Breast epithelium (tissue), 4 donors: ENCODE results near the gene METTL16. TPM values are rescaled to one million over a fixed set of nuclear protein-coding genes. Genes with fewer than 3 reads are reported as not detected.
A peak's percentile ranks its signal among the peaks of the same experiment; 100 is the strongest.

Source experiments
- DNase-seq, 2 donors: peaks; one replicate each; pipeline ENCODE4 v3.0.0-alpha.2; 2019; ENCODE audit warnings: low spot score in 2 of 2
- H3K27ac ChIP-seq, 2 donors: fragments of 200-600 bp; sonication (generic) in 1 of 2; one replicate each; pipeline ENCODE4 v1.5.1; 2016 to 2019; ENCODE audit warnings: mild to moderate bottlenecking in 1 of 2
- H3K27me3 ChIP-seq, 2 donors: fragments of 200-600 bp; sonication (generic) in 1 of 2; one replicate each; pipeline versions ENCODE4 v1.5.1 to v1.6.0; 2017 to 2019; ENCODE audit warnings: control low read depth in 1 of 2, mild to moderate bottlenecking in 1 of 2
- H3K36me3 ChIP-seq: fragments of 200-600 bp; one replicate; pipeline ENCODE4 v1.5.1; 2019
- H3K4me1 ChIP-seq, 2 donors: fragments of 200-600 bp; sonication (generic); one replicate each; pipeline ENCODE4 v1.5.1; 2016 to 2019; ENCODE audit warnings: control low read depth in 1 of 2
- H3K4me3 ChIP-seq, 3 donors: fragments of 200-600 bp; sonication (generic); 1 replicate in 2 of 3; 2 replicates in 1 of 3; pipeline ENCODE4 v1.5.1; 2016 to 2019; ENCODE audit warnings: mild to moderate bottlenecking in 3 of 3, moderate library complexity in 2 of 3
- H3K9me3 ChIP-seq, 2 donors: fragments of 200-600 bp; sonication (generic) in 1 of 2; one replicate each; pipeline ENCODE4 v1.5.1; 2016 to 2019; ENCODE audit warnings: control low read depth in 1 of 2
- CTCF ChIP-seq, 3 donors: fragments of 450-650 bp; IDR thresholded peaks; one replicate each; pipeline ENCODE4 v1.5.1; 2016 to 2017; ENCODE audit warnings: antibody characterized with exemption in 3 of 3, mild to moderate bottlenecking in 3 of 3, moderate library complexity in 3 of 3
- POLR2A ChIP-seq: fragments of 450-650 bp; IDR thresholded peaks from one replicate; pipeline ENCODE4 v1.6.1; 2016; ENCODE audit warnings: antibody characterized with exemption, mild to moderate bottlenecking, moderate library complexity
- POLR2AphosphoS5 ChIP-seq, 3 donors: sonication (generic); formaldehyde crosslinking; IDR thresholded peaks; one replicate each; pipeline ENCODE4 v1.6.1; 2017; ENCODE audit warnings: antibody characterized with exemption in 3 of 3
- intact Hi-C: fragments of 100-400 bp; cut with DNase I; formaldehyde crosslinking; loops from one replicate; pipeline ENCODE4 v1.15.1; 2023; ENCODE audit warnings: low total_unique reads
- total RNA-seq, 3 donors: library from RNA; depleted of rRNA; stranded (reverse); fragments of >200 nt; gene quantifications; one replicate each; pipeline ENCODE4 v1.1.0, GENCODE V29; 2016

Gene METTL16
- total RNA-seq, 3 donors from 2014 or later, result 25.6 to 46.4 (median 26.9) TPM

GRCh38 chr17:2418572-2418971, 93.1 kb downstream of the METTL16 start:
- Histone ChIP-seq H3K27me3 (no peaks in the 10 kb centered on the region), H3K9me3 (no peaks in the 10 kb centered on the region), H3K36me3 (no peaks in the 10 kb centered on the region), H3K4me1 (no peaks in the 10 kb centered on the region), H3K4me3 (no peak overlapping the region), H3K27ac (peak overlapping the region in 1 of 2 donors; percentile 50)
- no peak for TF ChIP-seq CTCF (IDR thresholded peaks at IDR 0.05)
- no peak for TF ChIP-seq POLR2AphosphoS5 (IDR thresholded peaks at IDR 0.05)
- no peak for TF ChIP-seq POLR2A
- DNase-seq, result no peak
- intact Hi-C loops, result loop anchor here (5.0 kb wide), 1 partner anchor 36 kb away; no protein-coding TSS in a partner anchor

- TF ChIP-seq POLR2AphosphoS5 (IDR thresholded peaks at IDR 0.05) (peak; percentile 62 to 73 (median 73)), POLR2A (no peak), CTCF (IDR thresholded peaks at IDR 0.05) (peak; percentile 96 to 98 (median 97))
- Histone ChIP-seq H3K4me3 (no peak overlapping the region), H3K4me1 (no peaks in the 10 kb centered on the region), H3K9me3 (no peaks in the 10 kb centered on the region), H3K36me3 (no peaks in the 10 kb centered on the region), H3K27ac (peak overlapping the region in 1 of 2 donors; percentile 22), H3K27me3 (no peaks in the 10 kb centered on the region)
- intact Hi-C loops, result loop anchor here (5.0 kb wide), 1 partner anchor 34 kb away; no protein-coding TSS in a partner anchor
- peak; percentile 90 to 91 for DNase-seq
These were observed 95.5 kb downstream of the METTL16 start for GRCh38 chr17:2416010-2416734.

- Histone ChIP-seq H3K27me3 (no peaks in the 10 kb centered on the region), H3K4me3 (no peak overlapping the region), H3K27ac (no peak overlapping the region), H3K36me3 (no peaks in the 10 kb centered on the region), H3K9me3 (no peaks in the 10 kb centered on the region), H3K4me1 (no peaks in the 10 kb centered on the region)
- intact Hi-C loops, result loop anchor here (5.0 kb wide), 1 partner anchor 33 kb away; no protein-coding TSS in a partner anchor
- TF ChIP-seq CTCF (IDR thresholded peaks at IDR 0.05) (no peak), POLR2A (no peak), POLR2AphosphoS5 (IDR thresholded peaks at IDR 0.05) (no peak)
- no peak for DNase-seq
These were observed 96.6 kb downstream of the METTL16 start for GRCh38 chr17:2415081-2415480.

- TF ChIP-seq POLR2A (no peak), POLR2AphosphoS5 (IDR thresholded peaks at IDR 0.05) (no peak), CTCF (IDR thresholded peaks at IDR 0.05) (no peak)
- Histone ChIP-seq H3K36me3 (no peaks in the 10 kb centered on the region), H3K27me3 (no peaks in the 10 kb centered on the region), H3K4me1 (no peaks in the 10 kb centered on the region), H3K9me3 (no peaks in the 10 kb centered on the region), H3K4me3 (no peak overlapping the region), H3K27ac (no peak overlapping the region)
- DNase-seq, result no peak
- intact Hi-C loops, result loop anchor here (5.0 kb wide), 1 partner anchor 32 kb away; no protein-coding TSS in a partner anchor
These were observed 97.1 kb downstream of the METTL16 start for GRCh38 chr17:2414446-2415064.

- Histone ChIP-seq H3K27ac (peak overlapping the region; percentile 20 to 68), H3K36me3 (no peaks in the 10 kb centered on the region), H3K9me3 (no peaks in the 10 kb centered on the region), H3K27me3 (no peaks in the 10 kb centered on the region), H3K4me3 (no peak overlapping the region), H3K4me1 (no peaks in the 10 kb centered on the region)
- TF ChIP-seq POLR2A (no peak), POLR2AphosphoS5 (IDR thresholded peaks at IDR 0.05) (no peak), CTCF (IDR thresholded peaks at IDR 0.05) (no peak)
- intact Hi-C loops, result no loop called here
- DNase-seq, result no peak
These were observed 99.1 kb downstream of the METTL16 start for GRCh38 chr17:2412561-2413021.
